Body of pancreas (tissue), 4 donors: Measurements from ENCODE around the gene DR1.

ENCODE experiments used
- CTCF ChIP-seq, 7 experiments: fragments of 450-650 bp in 4 of 7; fragments of 200-600 bp in 3 of 7; sonication (generic) in 3 of 7; IDR thresholded peaks; one replicate each; pipeline ENCODE4 v1.5.1; 2016 to 2019; ENCODE audit warnings: antibody characterized with exemption in 7 of 7
- POLR2A ChIP-seq, 3 donors: fragments of 450-650 bp; IDR thresholded peaks; one replicate each; pipeline ENCODE4 v1.6.1; 2016; ENCODE audit warnings: antibody characterized with exemption in 3 of 3, mild to moderate bottlenecking in 2 of 3

GRCh38 chr1:93338387-93339146 lies 7.1 kb upstream of the DR1 start:
- no peak for TF ChIP-seq POLR2A (IDR thresholded peaks at IDR 0.05)
- no peak for TF ChIP-seq CTCF (IDR thresholded peaks at IDR 0.05)
